Left lung (tissue), 10 donors: ENCODE data around the gene TRPM5. TPM values are rescaled to one million over a fixed set of nuclear protein-coding genes. Genes with fewer than 3 reads are reported as not detected.
A peak's percentile ranks its signal among the peaks of the same experiment; 100 is the strongest.

ENCODE experiments used
- ATAC-seq: fragments of 200-7000 bp; cut with Tn5 transposase; one replicate; pipeline ENCODE4 v1.9.1; 2020; ENCODE audit warnings: moderate library complexity
- DNase-seq, 4 donors: peaks; one replicate each; pipeline ENCODE4 v3.0.0-alpha.2; 2013 to 2020
- H3K27ac ChIP-seq, 2 donors: fragments of 200-600 bp; sonication (generic) in 1 of 2; one replicate each; pipeline versions ENCODE4 v1.5.0 to v1.8.0; 2020 to 2021
- H3K27me3 ChIP-seq, 2 donors: fragments of 200-600 bp; sonication (generic) in 1 of 2; one replicate each; pipeline versions ENCODE4 v1.5.0 to v1.8.0; 2020 to 2021
- H3K36me3 ChIP-seq, 2 donors: fragments of 200-600 bp; sonication (generic) in 1 of 2; one replicate each; pipeline versions ENCODE4 v1.5.0 to v1.8.0; 2020 to 2021
- H3K4me1 ChIP-seq, 2 donors: fragments of 200-600 bp; one replicate each; pipeline ENCODE4 v1.8.0; 2021
- H3K4me3 ChIP-seq, 2 donors: fragments of 200-600 bp; sonication (generic) in 1 of 2; one replicate each; pipeline versions ENCODE4 v1.5.0 to v1.8.0; 2020 to 2021; ENCODE audit warnings: mild to moderate bottlenecking in 1 of 2
- H3K9me3 ChIP-seq, 2 donors: fragments of 200-600 bp; sonication (generic) in 1 of 2; one replicate each; pipeline versions ENCODE4 v1.5.0 to v1.8.0; 2020 to 2021
- intact Hi-C, 2 donors: fragments of 100-400 bp; cut with DNase I; formaldehyde crosslinking; loops; one replicate each; pipeline versions ENCODE4 v1.11.2 to v1.14.2; 2022
- polyA plus RNA-seq, 6 donors: library from polyadenylated mRNA; unstranded; fragments of 120-200 nt; gene quantifications; one replicate each; pipeline ENCODE4 v1.2.1, GENCODE V29; 2013; ENCODE audit not compliant: insufficient read length in 6 of 6
- total RNA-seq, 2 donors: library from RNA; stranded (reverse); fragmentation: NEBNext Ultra II Directional; extraction: Animal tissue kit (Norgen Biotek cat#: 25700); gene quantifications; one replicate each; pipeline ENCODE4 v1.2.1, GENCODE V29; 2021
- TF ChIP-seq, protein P1 (sequence below), 2 donors: fragments of 200-600 bp; sonication (generic) in 1 of 2; IDR thresholded peaks; one replicate each; pipeline versions ENCODE4 v1.5.0 to v1.8.0; 2021; ENCODE audit warnings: antibody characterized with exemption in 2 of 2
- donor health status: DM: no; HTN: yes; CAD: no.
- donor health status: DM: no; HTN: no; CAD: no.

Gene TRPM5
- total and polyA plus RNA-seq, 8 donors = 0.14 to 0.40 (median 0.31) TPM; not detected in 2

GRCh38 chr11:2462543-2462985 lies 18.2 kb upstream of the TRPM5 start:
- TF ChIP-seq, protein P1, sequence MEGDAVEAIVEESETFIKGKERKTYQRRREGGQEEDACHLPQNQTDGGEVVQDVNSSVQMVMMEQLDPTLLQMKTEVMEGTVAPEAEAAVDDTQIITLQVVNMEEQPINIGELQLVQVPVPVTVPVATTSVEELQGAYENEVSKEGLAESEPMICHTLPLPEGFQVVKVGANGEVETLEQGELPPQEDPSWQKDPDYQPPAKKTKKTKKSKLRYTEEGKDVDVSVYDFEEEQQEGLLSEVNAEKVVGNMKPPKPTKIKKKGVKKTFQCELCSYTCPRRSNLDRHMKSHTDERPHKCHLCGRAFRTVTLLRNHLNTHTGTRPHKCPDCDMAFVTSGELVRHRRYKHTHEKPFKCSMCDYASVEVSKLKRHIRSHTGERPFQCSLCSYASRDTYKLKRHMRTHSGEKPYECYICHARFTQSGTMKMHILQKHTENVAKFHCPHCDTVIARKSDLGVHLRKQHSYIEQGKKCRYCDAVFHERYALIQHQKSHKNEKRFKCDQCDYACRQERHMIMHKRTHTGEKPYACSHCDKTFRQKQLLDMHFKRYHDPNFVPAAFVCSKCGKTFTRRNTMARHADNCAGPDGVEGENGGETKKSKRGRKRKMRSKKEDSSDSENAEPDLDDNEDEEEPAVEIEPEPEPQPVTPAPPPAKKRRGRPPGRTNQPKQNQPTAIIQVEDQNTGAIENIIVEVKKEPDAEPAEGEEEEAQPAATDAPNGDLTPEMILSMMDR (IDR thresholded peaks at IDR 0.05) = no peak
- Histone ChIP-seq H3K9me3 (no peaks in the 10 kb centered on the region), H3K27me3 (no peaks in the 10 kb centered on the region), H3K27ac (peak overlapping the region; percentile 50 to 59), H3K4me1 (peaks cover 0 to 6% of the 10 kb centered on the region in 2 donors), H3K36me3 (no peaks in the 10 kb centered on the region), H3K4me3 (no peak overlapping the region)
- DNase-seq (no peak), ATAC-seq (no peak)
- intact Hi-C loops = no loop called here

GRCh38 chr11:2461956-2462542 lies 17.7 kb upstream of the TRPM5 start:
- no peak overlapping the region for H3K4me3 ChIP-seq
- TF ChIP-seq, protein P1 (IDR thresholded peaks at IDR 0.05) = no peak
- no peaks in the 10 kb centered on the region for H3K36me3 ChIP-seq
- intact Hi-C loops = no loop called here
- ATAC-seq = no peak
- no peaks in the 10 kb centered on the region for H3K9me3 ChIP-seq
- no peak for DNase-seq
- no peaks in the 10 kb centered on the region for H3K27me3 ChIP-seq
- peaks cover 0 to 2% of the 10 kb centered on the region in 2 donors for H3K4me1 ChIP-seq
- H3K27ac ChIP-seq = no peak overlapping the region

- H3K4me3 ChIP-seq = no peak overlapping the region
- DNase-seq = no peak
- no peaks in the 10 kb centered on the region for H3K9me3 ChIP-seq
- no peaks in the 10 kb centered on the region for H3K36me3 ChIP-seq
- no peak for ATAC-seq
- no peaks in the 10 kb centered on the region for H3K27me3 ChIP-seq
- TF ChIP-seq, protein P1 (IDR thresholded peaks at IDR 0.05) = no peak
- intact Hi-C loops = no loop called here
- no peaks in the 10 kb centered on the region for H3K4me1 ChIP-seq
- H3K27ac ChIP-seq = no peak overlapping the region
Measured at GRCh38 chr11:2461253-2461955, 17.1 kb upstream of the TRPM5 start.

- Histone ChIP-seq H3K27me3 (no peaks in the 10 kb centered on the region), H3K4me1 (no peaks in the 10 kb centered on the region), H3K36me3 (no peaks in the 10 kb centered on the region), H3K27ac (no peak overlapping the region), H3K4me3 (no peak overlapping the region), H3K9me3 (no peaks in the 10 kb centered on the region)
- intact Hi-C loops = no loop called here
- TF ChIP-seq, protein P1 (IDR thresholded peaks at IDR 0.05) = no peak
- DNase-seq (no peak), ATAC-seq (no peak)
Measured at GRCh38 chr11:2460540-2461252, 16.4 kb upstream of the TRPM5 start.
